Stimulated activated naive B cell treated with anti-CD40 and anti-IgM and Interleukin-4, amounts not matched to agents 10 μg/mL and 1 μg/mL and 100 μg/mL, for 72 hours (primary cell): ENCODE data around the gene RHEBL1.

ENCODE experiments used
- ATAC-seq, 2 donors: fragments of 150-1000 bp; cut with Tn5 transposase; replicated peaks; 2 replicates each; pipeline ENCODE4 v1.10.0; 2021; ENCODE audit warnings: moderate library complexity in 1 of 2
- DNase-seq: peaks from one replicate; pipeline ENCODE4 v3.0.0; 2021
- H3K27ac Mint-ChIP-seq: one replicate; pipeline ENCODE4 v1.8.0; 2022; ENCODE audit warnings: mild to moderate bottlenecking, mixed read lengths
- H3K27me3 Mint-ChIP-seq, 2 donors: one replicate each; pipeline ENCODE4 v1.8.0; 2022; ENCODE audit warnings: mixed read lengths in 2 of 2
- H3K36me3 Mint-ChIP-seq, 2 donors: one replicate each; pipeline ENCODE4 v1.8.0; 2022; ENCODE audit warnings: mixed read lengths in 2 of 2, mild to moderate bottlenecking in 1 of 2
- H3K4me1 Mint-ChIP-seq, 2 donors: one replicate each; pipeline ENCODE4 v1.8.0; 2022; ENCODE audit warnings: mixed read lengths in 2 of 2, mild to moderate bottlenecking in 1 of 2
- H3K4me3 Mint-ChIP-seq, 2 donors: one replicate each; pipeline ENCODE4 v1.8.0; 2022; ENCODE audit warnings: mild to moderate bottlenecking in 2 of 2, mixed read lengths in 2 of 2, moderate library complexity in 1 of 2
- H3K9me3 Mint-ChIP-seq, 2 donors: one replicate each; pipeline ENCODE4 v1.8.0; 2022; ENCODE audit warnings: mixed read lengths in 2 of 2, mild to moderate bottlenecking in 1 of 2

The RHEBL1 gene

GRCh38 chr12:49041036-49041880 lies 28.5 kb downstream of the RHEBL1 start:
- no peak for DNase-seq
- Mint-ChIP-seq H3K36me3 (peaks cover 72 to 86% of the 10 kb centered on the region in 2 donors), H3K27me3 (no peaks in the 10 kb centered on the region), H3K4me3 (no peak overlapping the region), H3K27ac (peak overlapping the region; percentile 20), H3K4me1 (peaks cover 11 to 16% of the 10 kb centered on the region in 2 donors), H3K9me3 (no peaks in the 10 kb centered on the region)
- ATAC-seq, result no peak

DNA sequence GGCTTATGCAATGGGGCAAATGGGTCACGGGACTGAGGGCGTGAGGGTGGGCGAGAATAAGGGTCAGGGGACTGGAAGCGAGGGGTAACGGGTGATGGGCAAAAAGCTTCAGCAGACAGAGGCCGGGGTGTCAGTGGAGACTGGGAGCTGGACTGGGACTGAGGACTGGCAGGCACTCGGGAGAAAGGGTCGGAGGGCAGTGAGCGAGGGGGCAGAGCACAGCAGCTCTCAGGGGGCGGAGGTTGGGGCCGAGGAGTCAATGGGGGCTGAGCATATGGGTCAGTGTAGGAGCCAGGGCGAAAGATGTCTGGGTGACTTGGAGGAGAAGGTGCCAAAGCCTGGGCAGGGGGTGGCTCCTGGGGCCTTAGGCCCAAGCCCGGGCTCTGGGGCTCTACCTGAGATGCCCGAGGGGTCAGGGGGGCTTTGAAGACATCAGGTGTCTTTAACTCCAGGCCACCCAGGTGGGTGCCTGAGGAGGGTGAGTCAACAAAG lies 29.4 kb downstream of the RHEBL1 start:
- ATAC-seq, result no peak
- DNase-seq, result no peak
- Mint-ChIP-seq H3K27me3 (no peaks in the 10 kb centered on the region), H3K9me3 (no peaks in the 10 kb centered on the region), H3K4me1 (peaks cover 11 to 16% of the 10 kb centered on the region in 2 donors), H3K36me3 (peaks cover 67 to 85% of the 10 kb centered on the region in 2 donors), H3K4me3 (no peak overlapping the region), H3K27ac (peak overlapping the region; percentile 25)

- DNase-seq (no peak), ATAC-seq (no peak)
- H3K4me3 Mint-ChIP-seq, result no peak overlapping the region
- peaks cover 10 to 13% of the 10 kb centered on the region in 2 donors for H3K4me1 Mint-ChIP-seq
- no peaks in the 10 kb centered on the region for H3K9me3 Mint-ChIP-seq
- peak overlapping the region; percentile 81 for H3K27ac Mint-ChIP-seq
- H3K36me3 Mint-ChIP-seq, result peaks cover 63 to 83% of the 10 kb centered on the region in 2 donors
- no peaks in the 10 kb centered on the region for H3K27me3 Mint-ChIP-seq
Observed at GRCh38 chr12:49039421-49040363, 30.1 kb downstream of the RHEBL1 start.

DNA sequence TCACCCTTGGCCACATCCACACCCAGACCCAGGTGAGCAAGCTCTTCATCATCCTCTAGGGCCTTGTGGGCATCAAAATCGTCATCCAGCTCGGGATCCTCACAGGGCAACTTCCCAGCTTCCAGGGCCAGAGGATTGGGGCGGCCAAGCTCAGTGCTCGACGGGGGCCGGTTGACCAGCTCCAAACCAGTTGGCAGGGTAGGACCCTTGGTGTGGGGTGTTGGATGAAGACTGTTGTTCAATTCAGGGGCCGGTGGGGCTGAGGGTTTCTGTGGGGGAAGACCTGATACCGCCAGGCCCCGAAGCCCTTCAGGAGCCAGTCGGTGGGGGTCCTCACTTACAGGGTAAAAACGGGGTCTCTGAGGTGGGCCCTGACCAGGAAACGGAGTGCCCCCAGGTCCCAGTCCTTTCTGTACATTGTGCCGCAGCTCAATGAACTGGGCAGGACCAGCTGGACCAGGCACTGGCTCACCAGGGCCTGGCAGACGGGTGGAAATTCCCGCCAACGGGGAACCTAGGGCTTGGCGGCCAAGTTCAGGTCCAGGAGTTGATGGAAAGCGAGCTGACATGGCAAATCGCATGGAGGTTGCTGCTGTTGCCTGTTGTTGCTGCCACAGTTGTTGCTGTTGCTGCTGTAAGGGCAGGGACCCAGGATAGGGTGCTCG lies 31.4 kb downstream of the RHEBL1 start:
- H3K4me1 Mint-ChIP-seq, result peaks cover 2 to 5% of the 10 kb centered on the region in 2 donors
- H3K9me3 Mint-ChIP-seq, result no peaks in the 10 kb centered on the region
- H3K27me3 Mint-ChIP-seq, result no peaks in the 10 kb centered on the region
- ATAC-seq, result no peak
- peaks cover 56 to 81% of the 10 kb centered on the region in 2 donors for H3K36me3 Mint-ChIP-seq
- H3K27ac Mint-ChIP-seq, result no peak overlapping the region
- no peak for DNase-seq
- H3K4me3 Mint-ChIP-seq, result no peak overlapping the region

DNA sequence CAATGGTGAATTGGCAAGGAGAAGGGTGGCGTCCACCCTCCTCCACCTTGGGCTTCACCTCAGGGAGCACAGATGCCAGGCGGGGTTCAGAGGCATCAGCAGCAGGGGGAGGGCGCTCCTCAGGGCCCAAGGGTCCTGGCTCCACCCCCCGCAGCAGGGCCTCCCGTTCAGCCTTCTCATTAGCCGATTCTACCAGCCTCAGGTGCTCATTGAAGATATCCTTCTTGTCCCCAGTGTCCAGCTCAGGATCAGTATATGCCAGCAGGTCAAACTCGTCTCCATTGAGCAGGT lies 31.9 kb downstream of the RHEBL1 start:
- Mint-ChIP-seq H3K4me1 (peaks cover 0 to 6% of the 10 kb centered on the region in 2 donors), H3K36me3 (peaks cover 53 to 77% of the 10 kb centered on the region in 2 donors), H3K27ac (no peak overlapping the region), H3K4me3 (no peak overlapping the region), H3K27me3 (no peaks in the 10 kb centered on the region), H3K9me3 (no peaks in the 10 kb centered on the region)
- no peak for DNase-seq
- ATAC-seq, result no peak

- ATAC-seq (no peak), DNase-seq (no peak)
- no peak overlapping the region for H3K27ac Mint-ChIP-seq
- H3K4me1 Mint-ChIP-seq, result peaks cover 0 to 6% of the 10 kb centered on the region in 2 donors
- H3K36me3 Mint-ChIP-seq, result peaks cover 47 to 77% of the 10 kb centered on the region in 2 donors
- no peaks in the 10 kb centered on the region for H3K9me3 Mint-ChIP-seq
- H3K4me3 Mint-ChIP-seq, result no peak overlapping the region
- no peaks in the 10 kb centered on the region for H3K27me3 Mint-ChIP-seq
Observed at GRCh38 chr12:49037111-49037946, 32.5 kb downstream of the RHEBL1 start.

- Mint-ChIP-seq H3K36me3 (peaks cover 46 to 76% of the 10 kb centered on the region in 2 donors), H3K27ac (no peak overlapping the region), H3K9me3 (no peaks in the 10 kb centered on the region), H3K4me3 (no peak overlapping the region), H3K4me1 (peaks cover 4 to 8% of the 10 kb centered on the region in 2 donors), H3K27me3 (no peaks in the 10 kb centered on the region)
- DNase-seq, result no peak
- no peak for ATAC-seq
Observed at GRCh38 chr12:49036029-49036428, 33.8 kb downstream of the RHEBL1 start.

GRCh38 chr12:49034286-49034622 lies 35.5 kb downstream of the RHEBL1 start:
- ATAC-seq (no peak), DNase-seq (no peak)
- H3K27me3 Mint-ChIP-seq, result no peaks in the 10 kb centered on the region
- H3K9me3 Mint-ChIP-seq, result no peaks in the 10 kb centered on the region
- peaks cover 5 to 6% of the 10 kb centered on the region in 2 donors for H3K4me1 Mint-ChIP-seq
- H3K27ac Mint-ChIP-seq, result peak overlapping the region; percentile 33
- peaks cover 33 to 71% of the 10 kb centered on the region in 2 donors for H3K36me3 Mint-ChIP-seq
- no peak overlapping the region for H3K4me3 Mint-ChIP-seq

- ATAC-seq (no peak), DNase-seq (no peak)
Observed at GRCh38 chr12:49033611-49034285, 36.0 kb downstream of the RHEBL1 start.

GRCh38 chr12:49032679-49033447 lies 36.9 kb downstream of the RHEBL1 start:
- ATAC-seq (peak in 1 of 2 donors; percentile 14), DNase-seq (no peak)
- Mint-ChIP-seq H3K4me3 (no peak overlapping the region), H3K27me3 (no peaks in the 10 kb centered on the region), H3K36me3 (peaks cover 32 to 67% of the 10 kb centered on the region in 2 donors), H3K27ac (peak overlapping the region; percentile 31), H3K4me1 (peaks cover 5 to 10% of the 10 kb centered on the region in 2 donors), H3K9me3 (no peaks in the 10 kb centered on the region)

More at GRCh38 chr12:49033611-49034285, 36.0 kb downstream of the RHEBL1 start:
- Mint-ChIP-seq H3K4me1 (peaks cover 5 to 6% of the 10 kb centered on the region in 2 donors), H3K9me3 (no peaks in the 10 kb centered on the region), H3K27ac (no peak overlapping the region), H3K4me3 (no peak overlapping the region), H3K36me3 (peaks cover 34 to 71% of the 10 kb centered on the region in 2 donors), H3K27me3 (no peaks in the 10 kb centered on the region)

- DNase-seq, result no peak
- peaks cover 5 to 12% of the 10 kb centered on the region in 2 donors for H3K4me1 Mint-ChIP-seq
- H3K27me3 Mint-ChIP-seq, result no peaks in the 10 kb centered on the region
- no peak for ATAC-seq
- H3K9me3 Mint-ChIP-seq, result no peaks in the 10 kb centered on the region
- H3K27ac Mint-ChIP-seq, result no peak overlapping the region
- H3K36me3 Mint-ChIP-seq, result peaks cover 38 to 71% of the 10 kb centered on the region in 2 donors
- no peak overlapping the region for H3K4me3 Mint-ChIP-seq
Observed at GRCh38 chr12:49032276-49032675, 37.5 kb downstream of the RHEBL1 start.

DNA sequence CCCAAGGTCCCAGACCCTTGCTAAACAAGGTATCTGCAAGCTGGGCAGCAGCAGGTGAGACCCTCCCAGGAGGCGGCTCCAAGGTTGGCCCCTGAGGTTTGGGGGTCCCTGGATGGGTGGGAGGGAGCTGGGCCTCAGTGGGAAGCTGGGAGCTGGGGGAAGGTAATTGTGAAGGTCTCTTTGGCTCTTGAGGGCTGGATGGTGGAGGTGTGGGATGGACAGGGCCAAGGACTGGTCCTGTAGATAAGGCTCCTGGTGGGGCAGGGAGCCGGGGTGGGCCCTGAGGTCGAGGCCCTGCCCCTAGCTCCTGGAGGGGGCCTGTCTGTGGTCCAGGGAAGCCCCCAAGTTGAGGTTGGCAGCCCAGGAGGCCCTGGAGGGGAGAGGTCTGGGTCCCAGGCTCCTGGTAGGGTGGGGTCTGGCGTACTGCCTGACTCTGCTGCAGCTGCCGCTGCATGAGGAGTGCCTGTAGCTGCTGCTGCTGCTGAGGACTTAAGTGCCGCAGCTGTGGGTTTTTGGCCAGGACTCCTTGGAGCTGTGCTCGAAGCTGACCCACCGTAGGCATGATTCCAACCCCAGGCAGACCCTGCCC lies 38.1 kb downstream of the RHEBL1 start:
- no peak for DNase-seq
- Mint-ChIP-seq H3K4me3 (no peak overlapping the region), H3K9me3 (no peaks in the 10 kb centered on the region), H3K27ac (no peak overlapping the region), H3K4me1 (peaks cover 5 to 12% of the 10 kb centered on the region in 2 donors), H3K27me3 (no peaks in the 10 kb centered on the region), H3K36me3 (peaks cover 34 to 71% of the 10 kb centered on the region in 2 donors)
- no peak for ATAC-seq
